GM21529 (cell line): ENCODE measurements around the gene OR2C1.

Source experiments
- ATAC-seq: cut with Tn5 transposase; IDR thresholded peaks from one replicate; pipeline ENCODE4 v1.9.1; 2021; ENCODE audit not compliant: unreplicated experiment

Gene OR2C1

GRCh38 chr16:3389663-3390338 is 34.1 kb downstream of the OR2C1 start:
- no peak for ATAC-seq

GRCh38 chr16:3400446-3400778 is 44.7 kb downstream of the OR2C1 start:
- no peak for ATAC-seq

- peak; percentile 96 for ATAC-seq
Observed at GRCh38 chr16:3400779-3401688, 45.3 kb downstream of the OR2C1 start, which contains the start of the genes ZNF174 and ZSCAN32. Gene ZNF174, plus strand, starts transcription at chr16:3401215. Its CDS starts 790 bp downstream, at chr16:3402005. Gene ZSCAN32, minus strand, starts transcription at chr16:3401004. Its CDS starts 3,447 bp downstream, at chr16:3397557.

GRCh38 chr16:3401719-3402397 is 46.2 kb downstream of the OR2C1 start:
- ATAC-seq = no peak
